K562 (cell line): ENCODE results near the gene EMC9. TPM values are rescaled to one million over a fixed set of nuclear protein-coding genes. Genes with fewer than 3 reads are reported as not detected.
A peak's percentile ranks its signal among the peaks of the same experiment; 100 is the strongest.

Experiments
- ARID2 ChIP-seq: fragments of 450-650 bp; IDR thresholded peaks from 2 replicates; pipeline ENCODE4 v1.6.1; 2017; ENCODE audit warnings: antibody characterized with exemption, mild to moderate bottlenecking
- ATF1 ChIP-seq, 2 experiments: fragments of 450-650 bp in 1 of 2; IDR thresholded peaks; 2 replicates each; pipeline ENCODE4 v1.6.1; 2016; ENCODE audit warnings: missing compliant biosample characterization in 1 of 2, missing genetic modification characterization in 1 of 2
- LEF1 ChIP-seq: fragments of 450-650 bp; IDR thresholded peaks from 2 replicates; pipeline ENCODE4 v1.6.1; 2016; ENCODE audit warnings: mild to moderate bottlenecking
- MCM2 ChIP-seq: fragments of 450-650 bp; IDR thresholded peaks from 2 replicates; pipeline ENCODE4 v1.6.1; 2017; ENCODE audit warnings: low read depth, mild to moderate bottlenecking
- MLLT1 ChIP-seq, 2 experiments: fragments of 450-650 bp; IDR thresholded peaks; 2 replicates each; pipeline ENCODE4 v1.6.1; 2016
- MTF1 ChIP-seq: fragments of 250-450 bp; sonication (Bioruptor Pico); IDR thresholded peaks from 2 replicates; pipeline ENCODE4 v1.9.0; 2021; ENCODE audit warnings: moderate library complexity, mild to moderate bottlenecking, inconsistent platforms, borderline replicate concordance
- NFE2L1 ChIP-seq: fragments of 450-650 bp; IDR thresholded peaks from 2 replicates; pipeline ENCODE4 v1.6.1; 2016; ENCODE audit warnings: missing genetic modification characterization, low read depth, mild to moderate bottlenecking, missing compliant biosample characterization, moderate library complexity, borderline replicate concordance
- NR4A1 ChIP-seq, 2 experiments: fragments of 250-450 bp in 1 of 2; fragments of 450-650 bp in 1 of 2; sonication (Bioruptor Pico) in 1 of 2; IDR thresholded peaks; 2 replicates each; pipeline versions ENCODE4 v1.4.0 to v1.6.1; 2016 to 2020; ENCODE audit warnings: mild to moderate bottlenecking in 2 of 2, missing compliant biosample characterization in 1 of 2, missing genetic modification characterization in 1 of 2, moderate library complexity in 1 of 2
- PHB2 ChIP-seq: fragments of 450-650 bp; IDR thresholded peaks from 2 replicates; pipeline ENCODE4 v1.6.1; 2017; ENCODE audit warnings: low read depth
- ZBTB7A ChIP-seq: IDR thresholded peaks from 2 replicates; pipeline ENCODE4 v1.6.1; 2011; ENCODE audit warnings: low read depth, mild to moderate bottlenecking, low read length, moderate library complexity, borderline replicate concordance; ENCODE audit not compliant: control insufficient read depth
- ZNF512 ChIP-seq: IDR thresholded peaks from 2 replicates; pipeline ENCODE4 v1.6.1; 2016; ENCODE audit warnings: missing genetic modification characterization, missing compliant biosample characterization
- ZNF584 ChIP-seq: fragments of 200-800 bp; sonication (Bioruptor generic); IDR thresholded peaks from 2 replicates; pipeline ENCODE4 v1.6.1; 2016; ENCODE audit warnings: low read depth, mild to moderate bottlenecking, missing genetic modification characterization, missing compliant biosample characterization
- ZNF695 ChIP-seq: fragments of 450-650 bp; formaldehyde crosslinking; IDR thresholded peaks from 2 replicates; pipeline ENCODE4 v1.4.0; 2020; ENCODE audit warnings: mild to moderate bottlenecking, moderate library complexity
- ZNF76 ChIP-seq: fragments of 250-450 bp; sonication (Bioruptor Pico); IDR thresholded peaks from 2 replicates; pipeline ENCODE4 v1.4.0; 2020; ENCODE audit warnings: mild to moderate bottlenecking, moderate library complexity, borderline replicate concordance
- polyA plus RNA-seq, 8 experiments: library from polyadenylated mRNA; depleted of rRNA in 4 of 8; stranded (reverse) in 5 of 8; unstranded in 3 of 8; fragments of >200 nt; fragmentation: Nextera tagmentation in 2 of 8; fragmentation: Illumina TruSeq in 1 of 8; extraction: Ambion mirVana in 2 of 8; extraction: Trizol in 1 of 8; gene quantifications; 2 replicates each; pipeline versions ENCODE4 v1.2.1 to v1.2.3, GENCODE V29; 2011 to 2014; ENCODE audit warnings: inconsistent platforms in 1 of 8, missing spikeins in 1 of 8
- total RNA-seq, 7 experiments: library from RNA; depleted of rRNA in 6 of 7; stranded (reverse); fragments of >200 nt in 6 of 7; fragmentation: Illumina TruSeq in 2 of 7; extraction: Trizol in 2 of 7; gene quantifications; 2 replicates each; pipeline versions ENCODE4 v1.2.1 to v1.2.3, GENCODE V29; 2011 to 2021; ENCODE audit warnings: low replicate concordance in 1 of 7
- TF ChIP-seq, protein P1 (sequence below): sonication (generic); formaldehyde crosslinking; IDR thresholded peaks from 2 replicates; pipeline ENCODE4 v1.8.0; 2022; ENCODE audit warnings: missing genetic modification reagents, mild to moderate bottlenecking, moderate library complexity, borderline replicate concordance
- TF ChIP-seq, protein P2 (sequence below): fragments of 250-450 bp; sonication (Bioruptor Pico); IDR thresholded peaks from 2 replicates; pipeline ENCODE4 v1.5.0; 2021
- TF ChIP-seq, protein P3 (sequence below): sonication (generic); IDR thresholded peaks from 2 replicates; pipeline ENCODE4 v1.6.1; 2016

Gene EMC9
- total and polyA plus RNA-seq, 9 of the 15 experiments (the other 6 are each of a cell fraction or from before 2014, with no cell fraction given), result 3.1 to 13.2 (median 7.8) TPM

DNA sequence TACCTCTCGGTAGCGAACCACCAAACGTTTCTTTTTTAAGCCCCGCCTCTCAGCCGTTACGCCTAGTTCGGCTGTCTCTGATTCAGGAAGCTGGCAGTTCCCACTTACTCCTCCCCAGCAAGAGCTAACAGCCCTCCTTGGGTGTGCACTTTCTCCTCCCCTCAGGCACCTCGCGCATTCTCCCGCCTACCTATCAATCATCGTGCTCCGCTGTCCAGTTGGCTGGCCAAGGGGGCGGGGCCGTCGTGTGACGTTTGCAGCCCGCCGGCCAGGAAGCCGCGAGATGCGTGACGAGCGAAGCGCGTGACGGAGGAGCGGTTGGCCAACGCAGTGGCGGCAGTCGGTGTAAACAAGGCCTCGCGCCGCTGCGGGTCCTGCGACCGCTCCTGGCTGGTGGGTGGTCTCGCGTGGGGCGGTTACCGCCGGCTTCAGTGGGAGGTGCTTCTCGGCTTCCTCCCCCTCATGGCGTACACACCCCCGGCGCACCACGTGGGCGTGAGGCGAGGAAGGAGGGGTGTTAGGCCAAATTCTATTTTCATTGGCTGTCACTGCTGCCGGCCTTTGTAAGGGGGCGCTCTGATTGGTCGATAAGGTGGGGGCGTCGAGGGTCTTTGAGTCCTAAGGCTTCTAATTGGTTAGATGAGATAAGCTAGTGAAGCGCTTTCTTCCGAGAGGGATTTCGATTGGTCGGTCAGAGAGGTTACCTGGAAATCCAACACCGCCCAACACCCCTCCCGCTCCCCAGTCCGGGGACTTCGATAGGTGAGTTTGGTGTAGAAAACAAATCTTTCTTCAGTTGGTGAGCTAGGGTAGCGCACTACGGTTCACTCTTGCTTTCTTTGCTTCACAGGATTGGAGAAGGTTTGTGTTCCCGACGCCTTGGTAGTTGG, 26.6 kb downstream of the EMC9 start, which contains the start of the genes DCAF11 and NRL (continued):
- TF ChIP-seq, protein P1, sequence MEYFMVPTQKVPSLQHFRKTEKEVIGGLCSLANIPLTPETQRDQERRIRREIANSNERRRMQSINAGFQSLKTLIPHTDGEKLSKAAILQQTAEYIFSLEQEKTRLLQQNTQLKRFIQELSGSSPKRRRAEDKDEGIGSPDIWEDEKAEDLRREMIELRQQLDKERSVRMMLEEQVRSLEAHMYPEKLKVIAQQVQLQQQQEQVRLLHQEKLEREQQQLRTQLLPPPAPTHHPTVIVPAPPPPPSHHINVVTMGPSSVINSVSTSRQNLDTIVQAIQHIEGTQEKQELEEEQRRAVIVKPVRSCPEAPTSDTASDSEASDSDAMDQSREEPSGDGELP (CRISPR knock-in tag), result peak; percentile 66; the same call in 1 of the 2 replicates
- no peak for TF ChIP-seq LEF1
- TF ChIP-seq ZNF584 (CRISPR knock-in tag), result no peak
- no peak for TF ChIP-seq ZNF695
- no peak for TF ChIP-seq NFE2L1 (tag)
- TF ChIP-seq ATF1 (CRISPR knock-in tag; IDR thresholded peaks at IDR 0.05), result peak; percentile 71; the same call in 1 of the 2 replicates
- peak; percentile 98 for TF ChIP-seq ATF1 (tag; IDR thresholded peaks at IDR 0.05)
- no peak for TF ChIP-seq PHB2
- peak in 1 of 2 experiments; percentile 84; a peak in 1 of 4 replicates for TF ChIP-seq MLLT1 (IDR thresholded peaks at IDR 0.05)
- TF ChIP-seq MCM2, result no peak
- TF ChIP-seq, protein P2, sequence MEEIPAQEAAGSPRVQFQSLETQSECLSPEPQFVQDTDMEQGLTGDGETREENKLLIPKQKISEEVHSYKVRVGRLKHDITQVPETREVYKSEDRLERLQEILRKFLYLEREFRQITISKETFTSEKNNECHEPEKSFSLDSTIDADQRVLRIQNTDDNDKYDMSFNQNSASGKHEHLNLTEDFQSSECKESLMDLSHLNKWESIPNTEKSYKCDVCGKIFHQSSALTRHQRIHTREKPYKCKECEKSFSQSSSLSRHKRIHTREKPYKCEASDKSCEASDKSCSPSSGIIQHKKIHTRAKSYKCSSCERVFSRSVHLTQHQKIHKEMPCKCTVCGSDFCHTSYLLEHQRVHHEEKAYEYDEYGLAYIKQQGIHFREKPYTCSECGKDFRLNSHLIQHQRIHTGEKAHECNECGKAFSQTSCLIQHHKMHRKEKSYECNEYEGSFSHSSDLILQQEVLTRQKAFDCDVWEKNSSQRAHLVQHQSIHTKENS (CRISPR knock-in tag), result no peak
- peak; percentile 94 for TF ChIP-seq ZBTB7A
- TF ChIP-seq ZNF512 (tag), result no peak
- no peak for TF ChIP-seq MTF1 (CRISPR knock-in tag)
- TF ChIP-seq ZNF76 (CRISPR knock-in tag), result no peak
- TF ChIP-seq NR4A1 (CRISPR knock-in tag; IDR thresholded peaks at IDR 0.05), result no peak
- no peak for TF ChIP-seq NR4A1 (tag; IDR thresholded peaks at IDR 0.05)
- TF ChIP-seq, protein P3, sequence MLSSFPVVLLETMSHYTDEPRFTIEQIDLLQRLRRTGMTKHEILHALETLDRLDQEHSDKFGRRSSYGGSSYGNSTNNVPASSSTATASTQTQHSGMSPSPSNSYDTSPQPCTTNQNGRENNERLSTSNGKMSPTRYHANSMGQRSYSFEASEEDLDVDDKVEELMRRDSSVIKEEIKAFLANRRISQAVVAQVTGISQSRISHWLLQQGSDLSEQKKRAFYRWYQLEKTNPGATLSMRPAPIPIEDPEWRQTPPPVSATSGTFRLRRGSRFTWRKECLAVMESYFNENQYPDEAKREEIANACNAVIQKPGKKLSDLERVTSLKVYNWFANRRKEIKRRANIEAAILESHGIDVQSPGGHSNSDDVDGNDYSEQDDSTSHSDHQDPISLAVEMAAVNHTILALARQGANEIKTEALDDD, result no peak
- TF ChIP-seq ARID2, result no peak
